Retinal pigment epithelial cell (primary cell): ENCODE measurements around the gene CHTF18.

Experiments used
- DNase-seq: peaks from one replicate; pipeline ENCODE4 v3.0.0-alpha.2; 2010; ENCODE audit warnings: low read depth
- H3K4me3 ChIP-seq: 2 replicates; pipeline ENCODE4 v1.5.1; 2011; ENCODE audit warnings: mild to moderate bottlenecking, low read length, control low read depth, moderate library complexity
- CTCF ChIP-seq: conservative IDR thresholded peaks from 2 replicates; pipeline ENCODE4 v1.5.1; 2011; ENCODE audit warnings: low read depth, low read length, control low read depth, inconsistent platforms

Gene CHTF18

GRCh38 chr16:787978-788398 lies 432 bp upstream of the CHTF18 start, which contains the start of gene RPUSD1:
Gene RPUSD1 (minus strand): TSS chr16:788381. CDS start chr16:787737, 644 bp downstream.
- DNase-seq = no peak
- H3K4me3 ChIP-seq = peak within 1 kb of the TSS; percentile 73
- no peak for TF ChIP-seq CTCF

GRCh38 chr16:789191-789850 lies 901 bp downstream of the CHTF18 start:
- TF ChIP-seq CTCF = no peak
- no peak for DNase-seq
- peak overlapping the region; percentile 73 for H3K4me3 ChIP-seq

GRCh38 chr16:790086-790485 lies 1.7 kb downstream of the CHTF18 start:
- no peak for TF ChIP-seq CTCF
- DNase-seq = no peak
- H3K4me3 ChIP-seq = no peak overlapping the region

GRCh38 chr16:791131-791530 lies 2.7 kb downstream of the CHTF18 start:
- H3K4me3 ChIP-seq = no peak overlapping the region
- no peak for TF ChIP-seq CTCF
- no peak for DNase-seq

- TF ChIP-seq CTCF = no peak
- H3K4me3 ChIP-seq = no peak overlapping the region
- DNase-seq = no peak
Measured at GRCh38 chr16:792221-792995, 4.0 kb downstream of the CHTF18 start.

- TF ChIP-seq CTCF = no peak
- DNase-seq = no peak
- H3K4me3 ChIP-seq = no peak overlapping the region
Measured at GRCh38 chr16:793414-793813, 5.0 kb downstream of the CHTF18 start.
